GM23338 (cell line): ENCODE results near the gene NXN. TPM values are rescaled to one million over a fixed set of nuclear protein-coding genes. Genes with fewer than 3 reads are reported as not detected.

Experiments used
- ATAC-seq: fragments of 200-7000 bp; cut with Tn5 transposase; 3 replicates; pipeline ENCODE4 v1.9.1; 2020
- DNase-seq: peaks from one replicate; pipeline ENCODE4 v3.0.0-alpha.2; 2015; ENCODE audit warnings: low spot score
- H2AFZ ChIP-seq: fragments of 200-600 bp; sonication (generic); 2 replicates; pipeline ENCODE4 v1.8.0; 2016; ENCODE audit warnings: antibody characterized with exemption, mild to moderate bottlenecking, moderate library complexity
- H3F3A ChIP-seq: fragments of 200-600 bp; sonication (generic); replicated peaks from 2 replicates; pipeline ENCODE4 v1.8.0; 2017; ENCODE audit warnings: antibody characterized with exemption, mixed run types, low read depth
- H3K27ac ChIP-seq: fragments of 200-600 bp; sonication (generic); 2 replicates; pipeline ENCODE4 v1.6.1; 2016; ENCODE audit warnings: low read depth
- H3K27me3 ChIP-seq: fragments of 200-600 bp; sonication (generic); 2 replicates; pipeline ENCODE4 v1.8.0; 2016; ENCODE audit warnings: mild to moderate bottlenecking, mixed run types, moderate library complexity; ENCODE audit not compliant: insufficient read depth
- H3K36me3 ChIP-seq: fragments of 200-600 bp; sonication (generic); 2 replicates; pipeline ENCODE4 v1.8.0; 2016; ENCODE audit warnings: mild to moderate bottlenecking; ENCODE audit not compliant: insufficient read depth
- H3K4me1 ChIP-seq: fragments of 200-600 bp; sonication (generic); 2 replicates; pipeline ENCODE4 v1.8.0; 2016; ENCODE audit warnings: mild to moderate bottlenecking, moderate library complexity; ENCODE audit not compliant: insufficient read depth
- H3K4me2 ChIP-seq: fragments of 200-600 bp; sonication (generic); 2 replicates; pipeline ENCODE4 v1.7.1; 2017; ENCODE audit warnings: mixed run types
- H3K4me3 ChIP-seq: fragments of 200-600 bp; sonication (generic); 2 replicates; pipeline ENCODE4 v1.6.1; 2016; ENCODE audit warnings: mixed run types
- H3K79me2 ChIP-seq: fragments of 200-600 bp; sonication (generic); replicated peaks from 2 replicates; pipeline ENCODE4 v1.8.0; 2017; ENCODE audit warnings: mild to moderate bottlenecking; ENCODE audit not compliant: insufficient read depth
- H3K9me2 ChIP-seq: fragments of 200-600 bp; sonication (generic); 2 replicates; pipeline ENCODE4 v1.8.0; 2017; ENCODE audit not compliant: insufficient read depth
- H4K20me1 ChIP-seq: fragments of 200-600 bp; sonication (generic); replicated peaks from 2 replicates; pipeline ENCODE4 v1.8.0; 2017; ENCODE audit warnings: mild to moderate bottlenecking; ENCODE audit not compliant: insufficient read depth
- H3K27ac Mint-ChIP-seq: 2 replicates; pipeline ENCODE4 v1.8.0; 2020; ENCODE audit warnings: inconsistent platforms, mild to moderate bottlenecking, moderate library complexity, mixed read lengths
- H3K27me3 Mint-ChIP-seq: 3 replicates; pipeline ENCODE4 v1.8.0; 2022; ENCODE audit warnings: low read depth, mild to moderate bottlenecking, moderate library complexity, mixed read lengths, inconsistent platforms; ENCODE audit not compliant: insufficient read depth, poor library complexity
- H3K36me3 Mint-ChIP-seq: 3 replicates; pipeline ENCODE4 v1.8.0; 2021; ENCODE audit warnings: low read depth, mild to moderate bottlenecking, inconsistent platforms, moderate library complexity, mixed read lengths
- H3K4me1 Mint-ChIP-seq: 3 replicates; pipeline ENCODE4 v1.8.0; 2020; ENCODE audit warnings: mild to moderate bottlenecking, inconsistent platforms, mixed read lengths
- H3K4me3 Mint-ChIP-seq: 3 replicates; pipeline ENCODE4 v1.8.0; 2021; ENCODE audit warnings: moderate library complexity, mild to moderate bottlenecking, inconsistent platforms, mixed read lengths
- H3K9me3 Mint-ChIP-seq: 3 replicates; pipeline ENCODE4 v1.8.0; 2020; ENCODE audit warnings: moderate library complexity, mild to moderate bottlenecking, inconsistent platforms, mixed read lengths
- CREB1 ChIP-seq: fragments of 250-450 bp; sonication (Bioruptor Pico); IDR thresholded peaks from 2 replicates; pipeline ENCODE4 v1.5.0; 2020; ENCODE audit warnings: low read depth, mild to moderate bottlenecking, moderate library complexity
- EZH2 ChIP-seq: fragments of 200-600 bp; sonication (generic); IDR thresholded peaks from one replicate; pipeline ENCODE4 v1.8.0; 2017; ENCODE audit warnings: antibody characterized with exemption, mild to moderate bottlenecking, low read depth; ENCODE audit not compliant: unreplicated experiment
- EZH2phosphoT487 ChIP-seq: fragments of 200-600 bp; sonication (generic); IDR thresholded peaks from one replicate; pipeline ENCODE4 v1.8.1; 2018; ENCODE audit warnings: antibody characterized with exemption; ENCODE audit not compliant: unreplicated experiment
- NANOG ChIP-seq: IDR thresholded peaks from 2 replicates; pipeline ENCODE4 v1.6.1; 2016; ENCODE audit warnings: antibody characterized with exemption, borderline replicate concordance
- POLR2AphosphoS5 ChIP-seq: IDR thresholded peaks from 2 replicates; pipeline ENCODE4 v1.6.1; 2016; ENCODE audit warnings: antibody characterized with exemption, low read depth
- polyA plus RNA-seq: library from polyadenylated mRNA; unstranded; fragments of >200 nt; fragmentation: Nextera tagmentation; extraction: Ambion mirVana; gene quantifications from 2 replicates; pipeline ENCODE4 v1.2.1, GENCODE V29; 2016
- total RNA-seq: library from RNA; depleted of rRNA; stranded (reverse); fragments of >200 nt; shearing (Covaris generic); gene quantifications from 2 replicates; pipeline ENCODE4 v1.2.3, GENCODE V29; 2014
- TF ChIP-seq, protein P1 (sequence below): IDR thresholded peaks from 2 replicates; pipeline ENCODE4 v1.6.1; 2016; ENCODE audit warnings: antibody characterized with exemption
- TF ChIP-seq, protein P2 (sequence below): fragments of 250-450 bp; sonication (Bioruptor Pico); IDR thresholded peaks from 2 replicates; pipeline ENCODE4 v1.5.0; 2020; ENCODE audit warnings: mild to moderate bottlenecking, moderate library complexity
- TF ChIP-seq, protein P3 (sequence below), 2 experiments: fragments of 200-600 bp in 1 of 2; sonication (generic) in 1 of 2; conservative IDR thresholded peaks; 2 replicates each; pipeline versions ENCODE4 v1.5.1 to v1.6.1; 2016 to 2017; ENCODE audit warnings: antibody characterized with exemption in 2 of 2, low read depth in 2 of 2, mild to moderate bottlenecking in 2 of 2, moderate library complexity in 1 of 2
- TF ChIP-seq, protein P4 (sequence below): IDR thresholded peaks from one replicate; pipeline ENCODE4 v1.6.1; 2018; ENCODE audit warnings: antibody characterized with exemption; ENCODE audit not compliant: unreplicated experiment

Gene NXN
- total and polyA plus RNA-seq, 2 experiments from 2014 or later = 31.8 to 105 TPM

DNA sequence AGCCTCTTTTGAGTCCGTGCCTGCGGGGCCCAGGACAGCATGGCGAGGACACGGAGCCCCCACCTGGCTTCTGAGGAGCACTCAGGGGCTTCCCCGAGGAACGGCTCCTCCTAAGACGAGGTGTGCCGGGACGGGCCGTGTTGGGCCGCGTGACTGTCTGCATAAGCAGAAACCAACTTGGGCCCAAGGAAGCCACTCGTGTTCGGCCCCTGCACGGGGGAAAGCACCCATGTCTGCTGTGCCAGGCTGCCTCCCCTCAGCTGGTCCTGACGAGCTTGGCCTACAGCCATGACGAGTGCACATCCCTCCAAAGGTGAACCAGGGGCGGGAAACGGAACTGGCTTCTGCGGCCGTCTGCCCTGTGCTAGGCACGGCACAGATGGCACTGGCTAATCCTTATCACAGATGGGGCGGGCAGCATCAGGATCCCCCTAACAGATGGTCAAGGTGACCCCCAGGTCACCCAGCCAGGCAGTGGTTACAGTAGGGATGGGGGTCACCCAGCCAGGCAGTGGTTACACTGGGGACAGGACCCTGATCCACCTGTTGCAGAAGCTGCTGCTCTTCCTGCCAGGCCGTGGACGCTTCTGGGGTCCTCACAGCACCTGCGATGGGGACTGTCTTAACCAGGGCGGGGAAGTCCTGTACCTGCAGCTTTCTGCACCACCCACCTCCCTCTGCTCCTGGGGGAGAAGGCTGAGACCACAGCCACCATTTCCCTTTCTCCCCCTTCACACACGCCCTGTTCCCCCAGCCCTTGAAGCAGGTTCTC lies 171.9 kb downstream of the NXN start:
- Mint-ChIP-seq H3K4me3 (no peak overlapping the region), H3K36me3 (peaks cover 35% of the 10 kb centered on the region), H3K27ac (no peak overlapping the region), H3K27me3 (peaks cover 23% of the 10 kb centered on the region), H3K9me3 (no peaks in the 10 kb centered on the region; the same call in 1 of the 3 replicates), H3K4me1 (peaks cover 6% of the 10 kb centered on the region; the same call in 2 of the 3 replicates)
- Histone ChIP-seq H3F3A (peaks cover 4% of the 10 kb centered on the region; the same call in 1 of the 2 replicates), H4K20me1 (peaks cover 8% of the 10 kb centered on the region; the same call in 1 of the 2 replicates), H3K79me2 (no peaks in the 10 kb centered on the region), H3K4me2 (no peak overlapping the region), H3K36me3 (no peaks in the 10 kb centered on the region), H3K27ac (0 out of 2 replicates have a peak overlapping the region, but pooled peaks have one; percentile 32), H3K4me3 (no peak overlapping the region), H2AFZ (no peak overlapping the region), H3K9me2 (no peaks in the 10 kb centered on the region), H3K27me3 (no peaks in the 10 kb centered on the region), H3K4me1 (no peaks in the 10 kb centered on the region)
- no peak for ATAC-seq
- TF ChIP-seq EZH2phosphoT487 (no peak), CREB1 (CRISPR knock-in tag) (no peak), POLR2AphosphoS5 (no peak), EZH2 (no peak), NANOG (no peak)
- TF ChIP-seq, protein P1, sequence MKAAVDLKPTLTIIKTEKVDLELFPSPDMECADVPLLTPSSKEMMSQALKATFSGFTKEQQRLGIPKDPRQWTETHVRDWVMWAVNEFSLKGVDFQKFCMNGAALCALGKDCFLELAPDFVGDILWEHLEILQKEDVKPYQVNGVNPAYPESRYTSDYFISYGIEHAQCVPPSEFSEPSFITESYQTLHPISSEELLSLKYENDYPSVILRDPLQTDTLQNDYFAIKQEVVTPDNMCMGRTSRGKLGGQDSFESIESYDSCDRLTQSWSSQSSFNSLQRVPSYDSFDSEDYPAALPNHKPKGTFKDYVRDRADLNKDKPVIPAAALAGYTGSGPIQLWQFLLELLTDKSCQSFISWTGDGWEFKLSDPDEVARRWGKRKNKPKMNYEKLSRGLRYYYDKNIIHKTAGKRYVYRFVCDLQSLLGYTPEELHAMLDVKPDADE = no peak
- TF ChIP-seq, protein P2, sequence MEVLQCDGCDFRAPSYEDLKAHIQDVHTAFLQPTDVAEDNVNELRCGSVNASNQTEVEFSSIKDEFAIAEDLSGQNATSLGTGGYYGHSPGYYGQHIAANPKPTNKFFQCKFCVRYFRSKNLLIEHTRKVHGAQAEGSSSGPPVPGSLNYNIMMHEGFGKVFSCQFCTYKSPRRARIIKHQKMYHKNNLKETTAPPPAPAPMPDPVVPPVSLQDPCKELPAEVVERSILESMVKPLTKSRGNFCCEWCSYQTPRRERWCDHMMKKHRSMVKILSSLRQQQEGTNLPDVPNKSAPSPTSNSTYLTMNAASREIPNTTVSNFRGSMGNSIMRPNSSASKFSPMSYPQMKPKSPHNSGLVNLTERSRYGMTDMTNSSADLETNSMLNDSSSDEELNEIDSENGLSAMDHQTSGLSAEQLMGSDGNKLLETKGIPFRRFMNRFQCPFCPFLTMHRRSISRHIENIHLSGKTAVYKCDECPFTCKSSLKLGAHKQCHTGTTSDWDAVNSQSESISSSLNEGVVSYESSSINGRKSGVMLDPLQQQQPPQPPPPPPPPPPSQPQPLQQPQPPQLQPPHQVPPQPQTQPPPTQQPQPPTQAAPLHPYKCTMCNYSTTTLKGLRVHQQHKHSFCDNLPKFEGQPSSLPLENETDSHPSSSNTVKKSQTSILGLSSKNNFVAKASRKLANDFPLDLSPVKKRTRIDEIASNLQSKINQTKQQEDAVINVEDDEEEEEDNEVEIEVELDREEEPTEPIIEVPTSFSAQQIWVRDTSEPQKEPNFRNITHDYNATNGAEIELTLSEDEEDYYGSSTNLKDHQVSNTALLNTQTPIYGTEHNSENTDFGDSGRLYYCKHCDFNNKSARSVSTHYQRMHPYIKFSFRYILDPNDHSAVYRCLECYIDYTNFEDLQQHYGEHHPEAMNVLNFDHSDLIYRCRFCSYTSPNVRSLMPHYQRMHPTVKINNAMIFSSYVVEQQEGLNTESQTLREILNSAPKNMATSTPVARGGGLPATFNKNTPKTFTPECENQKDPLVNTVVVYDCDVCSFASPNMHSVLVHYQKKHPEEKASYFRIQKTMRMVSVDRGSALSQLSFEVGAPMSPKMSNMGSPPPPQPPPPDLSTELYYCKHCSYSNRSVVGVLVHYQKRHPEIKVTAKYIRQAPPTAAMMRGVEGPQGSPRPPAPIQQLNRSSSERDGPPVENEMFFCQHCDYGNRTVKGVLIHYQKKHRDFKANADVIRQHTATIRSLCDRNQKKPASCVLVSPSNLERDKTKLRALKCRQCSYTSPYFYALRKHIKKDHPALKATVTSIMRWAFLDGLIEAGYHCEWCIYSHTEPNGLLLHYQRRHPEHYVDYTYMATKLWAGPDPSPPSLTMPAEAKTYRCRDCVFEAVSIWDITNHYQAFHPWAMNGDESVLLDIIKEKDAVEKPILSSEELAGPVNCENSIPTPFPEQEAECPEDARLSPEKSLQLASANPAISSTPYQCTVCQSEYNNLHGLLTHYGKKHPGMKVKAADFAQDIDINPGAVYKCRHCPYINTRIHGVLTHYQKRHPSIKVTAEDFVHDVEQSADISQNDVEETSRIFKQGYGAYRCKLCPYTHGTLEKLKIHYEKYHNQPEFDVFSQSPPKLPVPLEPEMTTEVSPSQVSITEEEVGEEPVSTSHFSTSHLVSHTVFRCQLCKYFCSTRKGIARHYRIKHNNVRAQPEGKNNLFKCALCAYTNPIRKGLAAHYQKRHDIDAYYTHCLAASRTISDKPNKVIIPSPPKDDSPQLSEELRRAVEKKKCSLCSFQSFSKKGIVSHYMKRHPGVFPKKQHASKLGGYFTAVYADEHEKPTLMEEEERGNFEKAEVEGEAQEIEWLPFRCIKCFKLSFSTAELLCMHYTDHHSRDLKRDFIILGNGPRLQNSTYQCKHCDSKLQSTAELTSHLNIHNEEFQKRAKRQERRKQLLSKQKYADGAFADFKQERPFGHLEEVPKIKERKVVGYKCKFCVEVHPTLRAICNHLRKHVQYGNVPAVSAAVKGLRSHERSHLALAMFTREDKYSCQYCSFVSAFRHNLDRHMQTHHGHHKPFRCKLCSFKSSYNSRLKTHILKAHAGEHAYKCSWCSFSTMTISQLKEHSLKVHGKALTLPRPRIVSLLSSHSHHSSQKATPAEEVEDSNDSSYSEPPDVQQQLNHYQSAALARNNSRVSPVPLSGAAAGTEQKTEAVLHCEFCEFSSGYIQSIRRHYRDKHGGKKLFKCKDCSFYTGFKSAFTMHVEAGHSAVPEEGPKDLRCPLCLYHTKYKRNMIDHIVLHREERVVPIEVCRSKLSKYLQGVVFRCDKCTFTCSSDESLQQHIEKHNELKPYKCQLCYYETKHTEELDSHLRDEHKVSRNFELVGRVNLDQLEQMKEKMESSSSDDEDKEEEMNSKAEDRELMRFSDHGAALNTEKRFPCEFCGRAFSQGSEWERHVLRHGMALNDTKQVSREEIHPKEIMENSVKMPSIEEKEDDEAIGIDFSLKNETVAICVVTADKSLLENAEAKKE = no peak
- TF ChIP-seq, protein P3, sequence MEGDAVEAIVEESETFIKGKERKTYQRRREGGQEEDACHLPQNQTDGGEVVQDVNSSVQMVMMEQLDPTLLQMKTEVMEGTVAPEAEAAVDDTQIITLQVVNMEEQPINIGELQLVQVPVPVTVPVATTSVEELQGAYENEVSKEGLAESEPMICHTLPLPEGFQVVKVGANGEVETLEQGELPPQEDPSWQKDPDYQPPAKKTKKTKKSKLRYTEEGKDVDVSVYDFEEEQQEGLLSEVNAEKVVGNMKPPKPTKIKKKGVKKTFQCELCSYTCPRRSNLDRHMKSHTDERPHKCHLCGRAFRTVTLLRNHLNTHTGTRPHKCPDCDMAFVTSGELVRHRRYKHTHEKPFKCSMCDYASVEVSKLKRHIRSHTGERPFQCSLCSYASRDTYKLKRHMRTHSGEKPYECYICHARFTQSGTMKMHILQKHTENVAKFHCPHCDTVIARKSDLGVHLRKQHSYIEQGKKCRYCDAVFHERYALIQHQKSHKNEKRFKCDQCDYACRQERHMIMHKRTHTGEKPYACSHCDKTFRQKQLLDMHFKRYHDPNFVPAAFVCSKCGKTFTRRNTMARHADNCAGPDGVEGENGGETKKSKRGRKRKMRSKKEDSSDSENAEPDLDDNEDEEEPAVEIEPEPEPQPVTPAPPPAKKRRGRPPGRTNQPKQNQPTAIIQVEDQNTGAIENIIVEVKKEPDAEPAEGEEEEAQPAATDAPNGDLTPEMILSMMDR (conservative IDR thresholded peaks at IDR 0.05; ENCODE audit: low read depth in 2 of 2) = no peak
- TF ChIP-seq, protein P4, sequence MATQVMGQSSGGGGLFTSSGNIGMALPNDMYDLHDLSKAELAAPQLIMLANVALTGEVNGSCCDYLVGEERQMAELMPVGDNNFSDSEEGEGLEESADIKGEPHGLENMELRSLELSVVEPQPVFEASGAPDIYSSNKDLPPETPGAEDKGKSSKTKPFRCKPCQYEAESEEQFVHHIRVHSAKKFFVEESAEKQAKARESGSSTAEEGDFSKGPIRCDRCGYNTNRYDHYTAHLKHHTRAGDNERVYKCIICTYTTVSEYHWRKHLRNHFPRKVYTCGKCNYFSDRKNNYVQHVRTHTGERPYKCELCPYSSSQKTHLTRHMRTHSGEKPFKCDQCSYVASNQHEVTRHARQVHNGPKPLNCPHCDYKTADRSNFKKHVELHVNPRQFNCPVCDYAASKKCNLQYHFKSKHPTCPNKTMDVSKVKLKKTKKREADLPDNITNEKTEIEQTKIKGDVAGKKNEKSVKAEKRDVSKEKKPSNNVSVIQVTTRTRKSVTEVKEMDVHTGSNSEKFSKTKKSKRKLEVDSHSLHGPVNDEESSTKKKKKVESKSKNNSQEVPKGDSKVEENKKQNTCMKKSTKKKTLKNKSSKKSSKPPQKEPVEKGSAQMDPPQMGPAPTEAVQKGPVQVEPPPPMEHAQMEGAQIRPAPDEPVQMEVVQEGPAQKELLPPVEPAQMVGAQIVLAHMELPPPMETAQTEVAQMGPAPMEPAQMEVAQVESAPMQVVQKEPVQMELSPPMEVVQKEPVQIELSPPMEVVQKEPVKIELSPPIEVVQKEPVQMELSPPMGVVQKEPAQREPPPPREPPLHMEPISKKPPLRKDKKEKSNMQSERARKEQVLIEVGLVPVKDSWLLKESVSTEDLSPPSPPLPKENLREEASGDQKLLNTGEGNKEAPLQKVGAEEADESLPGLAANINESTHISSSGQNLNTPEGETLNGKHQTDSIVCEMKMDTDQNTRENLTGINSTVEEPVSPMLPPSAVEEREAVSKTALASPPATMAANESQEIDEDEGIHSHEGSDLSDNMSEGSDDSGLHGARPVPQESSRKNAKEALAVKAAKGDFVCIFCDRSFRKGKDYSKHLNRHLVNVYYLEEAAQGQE = no peak
- no peak for DNase-seq
